Choroid plexus epithelial cell (primary cell): ENCODE results near the gene MICU1.

ENCODE experiments used
- DNase-seq: peaks from one replicate; pipeline ENCODE4 v3.0.0-alpha.2; 2010; ENCODE audit warnings: low read depth
- H3K4me3 ChIP-seq: 2 replicates; pipeline ENCODE4 v1.5.1; 2011; ENCODE audit warnings: low read depth, mild to moderate bottlenecking, control low read depth, low read length, moderate library complexity
- TF ChIP-seq, protein P1 (sequence below): conservative IDR thresholded peaks from 2 replicates; pipeline ENCODE4 v1.5.1; 2011; ENCODE audit warnings: low read depth, mild to moderate bottlenecking, control low read depth, inconsistent platforms, low read length, moderate library complexity

MICU1 gene

DNA sequence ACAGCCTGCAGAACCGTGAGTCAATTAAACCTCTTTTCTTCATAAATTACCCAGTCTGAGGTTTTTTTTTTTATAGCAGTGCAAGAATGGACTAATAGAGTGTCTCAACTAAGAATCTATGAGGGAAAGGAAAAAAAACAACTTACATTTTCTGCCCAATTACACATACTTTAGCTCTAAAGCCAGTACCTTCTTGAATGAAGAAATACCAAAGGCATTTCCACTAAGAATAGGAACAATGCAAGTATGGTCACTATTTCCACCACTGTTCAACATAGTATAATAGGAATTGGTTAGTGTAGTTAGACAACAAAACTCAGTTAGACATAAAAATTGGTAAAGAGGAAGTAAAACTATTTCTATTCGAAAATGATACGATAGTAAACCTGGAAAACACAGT is 37.6 kb downstream of the MICU1 start:
- no peak for DNase-seq
- TF ChIP-seq, protein P1, sequence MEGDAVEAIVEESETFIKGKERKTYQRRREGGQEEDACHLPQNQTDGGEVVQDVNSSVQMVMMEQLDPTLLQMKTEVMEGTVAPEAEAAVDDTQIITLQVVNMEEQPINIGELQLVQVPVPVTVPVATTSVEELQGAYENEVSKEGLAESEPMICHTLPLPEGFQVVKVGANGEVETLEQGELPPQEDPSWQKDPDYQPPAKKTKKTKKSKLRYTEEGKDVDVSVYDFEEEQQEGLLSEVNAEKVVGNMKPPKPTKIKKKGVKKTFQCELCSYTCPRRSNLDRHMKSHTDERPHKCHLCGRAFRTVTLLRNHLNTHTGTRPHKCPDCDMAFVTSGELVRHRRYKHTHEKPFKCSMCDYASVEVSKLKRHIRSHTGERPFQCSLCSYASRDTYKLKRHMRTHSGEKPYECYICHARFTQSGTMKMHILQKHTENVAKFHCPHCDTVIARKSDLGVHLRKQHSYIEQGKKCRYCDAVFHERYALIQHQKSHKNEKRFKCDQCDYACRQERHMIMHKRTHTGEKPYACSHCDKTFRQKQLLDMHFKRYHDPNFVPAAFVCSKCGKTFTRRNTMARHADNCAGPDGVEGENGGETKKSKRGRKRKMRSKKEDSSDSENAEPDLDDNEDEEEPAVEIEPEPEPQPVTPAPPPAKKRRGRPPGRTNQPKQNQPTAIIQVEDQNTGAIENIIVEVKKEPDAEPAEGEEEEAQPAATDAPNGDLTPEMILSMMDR: no peak
- H3K4me3 ChIP-seq: no peak overlapping the region

DNA sequence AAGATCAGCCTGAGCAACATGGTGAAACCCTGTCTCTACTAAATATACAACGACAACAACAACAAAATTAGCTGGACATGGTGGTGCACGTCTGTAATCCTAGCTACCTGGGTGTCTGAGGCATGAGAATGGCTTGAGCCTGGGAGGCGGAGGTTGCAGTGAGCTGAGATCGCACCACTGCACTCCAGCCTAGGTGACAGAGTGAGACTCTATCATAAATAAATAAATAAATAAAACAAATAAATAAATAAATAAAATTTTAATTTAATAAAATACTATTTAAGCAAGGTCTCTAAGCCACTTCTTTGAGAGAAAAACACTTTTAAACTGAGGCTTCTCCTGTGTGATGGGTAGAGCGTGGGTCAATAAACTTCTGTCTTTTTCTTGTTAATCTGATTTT is 38.3 kb downstream of the MICU1 start:
- TF ChIP-seq, protein P1: no peak

DNA sequence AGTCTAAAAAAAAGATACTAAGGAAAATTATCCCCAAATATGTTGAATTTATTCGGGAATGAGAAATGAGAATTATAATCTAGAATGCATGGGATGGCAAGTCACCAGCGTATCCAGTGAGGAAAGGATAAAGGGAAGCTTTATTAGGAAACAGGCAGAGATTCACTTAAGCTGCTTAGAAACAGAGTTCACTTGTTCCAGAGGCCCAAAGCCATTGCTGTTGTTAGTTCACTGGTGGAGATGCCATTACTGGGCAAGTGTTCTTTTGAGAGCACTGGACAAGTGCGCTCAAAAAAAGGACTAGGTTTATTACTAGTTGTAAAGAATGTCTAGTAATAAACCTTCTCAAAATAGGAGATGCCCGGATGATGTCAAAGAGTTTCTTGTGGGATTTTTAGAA is 51.2 kb downstream of the MICU1 start:
- DNase-seq: no peak
- H3K4me3 ChIP-seq: no peak overlapping the region
- TF ChIP-seq, protein P1: no peak

More for the DNA sequence above, 38.3 kb downstream of the MICU1 start:
- H3K4me3 ChIP-seq: no peak overlapping the region
- DNase-seq: no peak

DNA sequence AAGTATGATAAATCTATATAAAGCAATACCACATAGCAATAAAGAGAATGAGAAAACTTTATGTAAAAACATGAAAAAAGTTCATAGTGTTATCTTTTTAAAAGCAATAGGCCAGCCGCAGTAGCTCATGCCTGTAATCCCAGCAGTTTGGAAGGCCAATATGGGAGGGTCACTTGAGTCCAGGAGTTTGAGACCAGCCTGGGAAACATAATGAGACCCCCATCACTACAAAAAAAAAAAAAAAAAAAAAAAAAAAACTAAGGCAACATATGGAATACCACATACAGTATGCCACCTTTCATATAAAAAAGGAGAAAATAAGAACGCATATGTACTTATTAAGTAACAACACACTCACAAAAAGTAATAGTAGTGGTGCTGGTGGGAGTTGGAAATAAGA is 52.8 kb downstream of the MICU1 start:
- TF ChIP-seq, protein P1: no peak
- no peak overlapping the region for H3K4me3 ChIP-seq
- no peak for DNase-seq

DNA sequence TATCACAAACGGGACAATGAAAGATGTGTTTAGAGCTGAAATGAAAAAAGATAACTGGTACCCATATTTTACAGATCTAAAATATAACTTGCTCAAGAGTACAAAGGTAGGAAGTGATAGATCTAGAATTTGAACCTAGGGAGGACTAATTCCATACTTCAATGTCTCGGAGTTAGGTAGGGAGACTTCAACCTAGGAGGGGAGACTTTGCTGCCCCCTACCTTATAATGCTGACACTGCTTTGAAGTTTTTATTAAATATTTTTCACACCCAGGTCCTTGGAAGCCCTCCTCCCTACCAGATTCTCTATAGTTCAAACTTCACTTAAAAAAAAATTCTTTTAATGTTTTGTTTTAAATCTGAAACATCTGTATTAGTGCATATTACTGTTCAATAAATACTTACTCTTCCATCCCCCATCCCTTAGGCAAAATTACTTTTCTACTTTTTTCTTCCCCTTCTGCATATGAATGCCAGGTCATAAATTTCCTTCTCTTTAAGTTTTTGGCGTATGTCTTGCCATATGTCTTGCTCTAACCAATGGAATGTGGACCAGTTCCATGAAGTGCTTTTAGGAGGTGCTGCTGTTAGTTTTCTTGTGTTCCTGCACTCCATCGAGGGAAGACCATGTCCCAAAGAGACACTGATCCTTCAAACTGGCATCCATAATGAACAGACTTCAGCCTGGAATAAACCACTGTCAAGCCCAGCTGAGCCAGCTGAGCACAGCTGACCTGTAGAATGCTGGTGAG is 57.8 kb downstream of the MICU1 start:
- TF ChIP-seq, protein P1: peak; percentile 58
- no peak overlapping the region for H3K4me3 ChIP-seq
- peak; percentile 35 for DNase-seq

DNA sequence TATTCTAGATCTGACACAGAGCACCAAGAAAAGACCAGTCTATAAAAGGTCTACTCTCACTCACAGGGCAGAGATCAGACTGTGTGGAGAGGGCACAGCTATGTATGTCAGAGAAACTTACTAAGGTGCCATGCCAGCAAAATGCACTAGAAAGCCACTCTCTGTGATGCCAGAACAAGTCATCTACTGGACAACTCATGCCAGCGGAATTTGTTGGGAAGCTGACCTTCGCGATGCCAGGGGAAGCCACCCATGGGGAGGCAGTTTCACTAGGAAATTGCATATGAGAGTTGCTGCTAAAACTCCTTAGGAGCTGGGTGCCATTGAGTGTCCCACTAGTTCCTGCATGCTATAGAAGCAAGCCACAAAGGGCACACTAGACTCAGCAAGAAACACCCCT is 58.5 kb downstream of the MICU1 start:
- TF ChIP-seq, protein P1: no peak
- H3K4me3 ChIP-seq: no peak overlapping the region
- peak; percentile 10 for DNase-seq

DNA sequence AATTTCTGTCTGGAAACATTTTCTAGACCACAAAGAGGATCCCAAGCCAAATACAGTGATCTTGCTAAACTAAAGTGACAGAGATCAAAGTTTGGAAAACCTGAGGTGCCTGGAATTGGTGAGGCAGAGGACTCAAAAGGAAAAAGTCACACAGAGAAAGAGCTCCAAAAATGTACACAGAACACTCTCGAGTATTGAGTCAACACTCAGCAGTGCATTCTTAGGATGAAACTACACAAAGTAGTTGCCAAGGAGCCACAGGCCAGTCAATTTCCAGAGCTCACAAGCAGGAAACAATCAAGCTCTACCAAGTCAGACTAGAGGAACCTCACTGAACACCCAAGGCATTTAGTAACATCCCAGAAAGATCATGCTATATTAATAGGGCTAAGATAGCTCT is 61.3 kb downstream of the MICU1 start:
- DNase-seq: peak; percentile 90
- no peak overlapping the region for H3K4me3 ChIP-seq
- TF ChIP-seq, protein P1: no peak
